Uterus (tissue), 2 donors: ENCODE data around the gene CDK1.

Source experiments
- POLR2A ChIP-seq, 2 donors: fragments of 450-650 bp; IDR thresholded peaks; one replicate each; pipeline ENCODE4 v1.6.1; 2016; ENCODE audit warnings: antibody characterized with exemption in 2 of 2, mild to moderate bottlenecking in 1 of 2, moderate library complexity in 1 of 2
- TF ChIP-seq, protein P1 (sequence below), 4 experiments: fragments of 200-600 bp in 2 of 4; fragments of 450-650 bp in 2 of 4; sonication (generic) in 2 of 4; IDR thresholded peaks; one replicate each; pipeline ENCODE4 v1.5.1; 2016 to 2019; ENCODE audit warnings: antibody characterized with exemption in 4 of 4, mild to moderate bottlenecking in 2 of 4, moderate library complexity in 1 of 4

DNA sequence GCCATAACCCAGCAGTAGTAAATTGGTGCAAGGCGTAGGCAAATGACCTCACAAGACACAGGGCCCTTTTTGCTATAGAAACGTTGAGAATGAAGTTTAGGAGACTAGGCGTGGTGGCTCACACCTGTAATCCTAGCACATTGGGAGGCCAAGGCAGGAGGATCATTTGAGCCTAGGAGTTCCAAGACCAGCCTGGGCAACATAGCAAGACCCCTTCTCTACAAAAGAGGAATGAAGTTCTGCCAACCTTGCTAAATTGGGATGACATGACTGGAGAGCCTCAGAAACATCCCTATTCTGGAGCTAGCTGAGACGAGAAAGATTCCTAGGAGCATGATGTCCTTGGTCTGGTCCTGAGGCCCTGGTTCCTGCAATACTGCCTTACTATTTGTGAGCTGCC lies 20.6 kb downstream of the CDK1 start:
- TF ChIP-seq POLR2A (IDR thresholded peaks at IDR 0.05), result no peak
- TF ChIP-seq, protein P1, sequence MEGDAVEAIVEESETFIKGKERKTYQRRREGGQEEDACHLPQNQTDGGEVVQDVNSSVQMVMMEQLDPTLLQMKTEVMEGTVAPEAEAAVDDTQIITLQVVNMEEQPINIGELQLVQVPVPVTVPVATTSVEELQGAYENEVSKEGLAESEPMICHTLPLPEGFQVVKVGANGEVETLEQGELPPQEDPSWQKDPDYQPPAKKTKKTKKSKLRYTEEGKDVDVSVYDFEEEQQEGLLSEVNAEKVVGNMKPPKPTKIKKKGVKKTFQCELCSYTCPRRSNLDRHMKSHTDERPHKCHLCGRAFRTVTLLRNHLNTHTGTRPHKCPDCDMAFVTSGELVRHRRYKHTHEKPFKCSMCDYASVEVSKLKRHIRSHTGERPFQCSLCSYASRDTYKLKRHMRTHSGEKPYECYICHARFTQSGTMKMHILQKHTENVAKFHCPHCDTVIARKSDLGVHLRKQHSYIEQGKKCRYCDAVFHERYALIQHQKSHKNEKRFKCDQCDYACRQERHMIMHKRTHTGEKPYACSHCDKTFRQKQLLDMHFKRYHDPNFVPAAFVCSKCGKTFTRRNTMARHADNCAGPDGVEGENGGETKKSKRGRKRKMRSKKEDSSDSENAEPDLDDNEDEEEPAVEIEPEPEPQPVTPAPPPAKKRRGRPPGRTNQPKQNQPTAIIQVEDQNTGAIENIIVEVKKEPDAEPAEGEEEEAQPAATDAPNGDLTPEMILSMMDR (IDR thresholded peaks at IDR 0.05), result no peak
